ENCODE data around the gene HPS3. TPM values are rescaled to one million over a fixed set of nuclear protein-coding genes. Genes with fewer than 3 reads are reported as not detected.

The HPS3 gene
- polyA plus RNA-seq, 1 of the 3 experiments (the other 2 are of a cell fraction) = 9.4 TPM

Small RNA genes lying within 50 kb of the gene (small RNA-seq; reads per million reads assigned to genes)
- 0 reads per million in 7 experiments for gene RF00019

Other genes starting within 250 kb of the HPS3 start
- gene GYG1, start 138.1 kb upstream of the HPS3 start, polyA plus RNA-seq (2012; rRNA removed) = 16.8 and 21.7 TPM in 2 replicates
- gene HLTF, start 43.1 kb upstream of the HPS3 start, polyA plus RNA-seq (2012; rRNA removed) = 10.1 and 13.2 TPM in 2 replicates
- gene CP, start 92.2 kb downstream of the HPS3 start, polyA plus RNA-seq (2012; rRNA removed) = not detected in 2 replicates
- gene TM4SF18, start 204.0 kb downstream of the HPS3 start, polyA plus RNA-seq (2012; rRNA removed) = 0.30 and 0.32 TPM in 2 replicates
- 209 and 257 TPM in 2 replicates for gene TM4SF1, start 248.0 kb downstream of the HPS3 start, polyA plus RNA-seq (2012; rRNA removed)

All from SK-N-SH (cell line).